K562 (cell line): Measurements from ENCODE around the gene GRIA3. TPM values are rescaled to one million over a fixed set of nuclear protein-coding genes. Genes with fewer than 3 reads are reported as not detected.

Experiments
- ATAC-seq: fragments of 200-7000 bp; cut with Tn5 transposase; 3 replicates; pipeline ENCODE4 v1.9.1; 2020; ENCODE audit warnings: moderate library complexity
- BruUV-seq: library from RNA; stranded (reverse); fragments of 400-500 nt; replicated peaks from 2 replicates; lab custom pipeline; 2021; lab: Mats Ljungman, UMichigan
- CTCF ChIA-PET: fragments of 300-600 bp; formaldehyde crosslinking; extraction: SDS; loops from one replicate; lab custom pipeline; 2021; ENCODE audit warnings: low intra/inter-chr PET ratio; lab: Yijun Ruan, JAX
- POLR2A ChIA-PET: fragments of 300-600, 350-650 bp; sonication (Branson Sonifier 250); formaldehyde crosslinking; extraction: SDS; loops from one replicate; lab custom pipeline; 2021; ENCODE audit warnings: antibody characterized with exemption, inconsistent platforms; lab: Yijun Ruan, JAX
- DNase-seq, 4 experiments: peaks; one replicate each; pipeline versions ENCODE4 v3.0.0 to v3.0.0-alpha.2; 2011 to 2018; ENCODE audit warnings: low spot score in 3 of 4, mixed read lengths in 3 of 4; ENCODE audit errors: extremely low read depth in 1 of 4
- FAIRE-seq: peaks from 2 replicates; lab custom pipeline; 2011; peaks lifted over from hg19 to GRCh38; lab: Jason Lieb, UNC
- H2AFZ ChIP-seq: 2 replicates; pipeline ENCODE4 v1.6.0; 2011; ENCODE audit warnings: low read depth, low read length, control low read depth, inconsistent platforms
- H3K27ac ChIP-seq: fragments of 200-600 bp; 3 replicates; pipeline ENCODE4 v1.8.0; 2011; ENCODE audit warnings: low read depth, mild to moderate bottlenecking, control low read depth, inconsistent platforms, low read length, moderate library complexity, mixed read lengths; ENCODE audit errors: extremely low read depth
- H3K27me3 ChIP-seq, 2 experiments: fragments of 300-600 bp in 1 of 2; 2 replicates in 1 of 2; 3 replicates in 1 of 2; pipeline versions ENCODE4 v1.6.0 to v1.8.0; 2011; ENCODE audit warnings: inconsistent platforms in 2 of 2, low read length in 2 of 2, mild to moderate bottlenecking in 1 of 2, mixed read lengths in 1 of 2, moderate library complexity in 1 of 2; ENCODE audit not compliant: control insufficient read depth in 2 of 2, insufficient read depth in 2 of 2
- H3K36me3 ChIP-seq: fragments of 300-600 bp; 3 replicates; pipeline ENCODE4 v1.8.0; 2011; ENCODE audit warnings: mild to moderate bottlenecking, low read length, inconsistent platforms; ENCODE audit not compliant: control insufficient read depth, insufficient read depth
- H3K4me1 ChIP-seq, 2 experiments: fragments of 200-600 bp in 1 of 2; replicated peaks in 1 of 2; 2 replicates in 1 of 2; 3 replicates in 1 of 2; pipeline versions ENCODE4 v1.5.1 to v1.8.0; 2011; ENCODE audit warnings: inconsistent platforms in 2 of 2, low read length in 2 of 2, mild to moderate bottlenecking in 1 of 2, mixed read lengths in 1 of 2, moderate library complexity in 1 of 2; ENCODE audit not compliant: control insufficient read depth in 2 of 2, insufficient read depth in 2 of 2
- H3K4me2 ChIP-seq: 2 replicates; pipeline ENCODE4 v1.6.1; 2011; ENCODE audit warnings: low read length, control low read depth, inconsistent platforms, mixed read lengths; ENCODE audit not compliant: insufficient read depth
- H3K4me3 ChIP-seq: fragments of 200-600 bp; sonication (generic), shearing (Covaris generic); 2 replicates; pipeline ENCODE4 v1.5.1; 2016; ENCODE audit warnings: control low read depth, inconsistent platforms
- H3K79me2 ChIP-seq: fragments of 200-600 bp; 3 replicates; pipeline ENCODE4 v1.8.0; 2011; ENCODE audit warnings: low read length, inconsistent platforms; ENCODE audit not compliant: control insufficient read depth, insufficient read depth
- H3K9ac ChIP-seq, 2 experiments: 2 replicates each; pipeline versions ENCODE4 v1.6.0 to v1.6.1; 2011; ENCODE audit warnings: low read depth in 2 of 2, low read length in 2 of 2, control low read depth in 1 of 2, inconsistent platforms in 1 of 2, mild to moderate bottlenecking in 1 of 2, mixed read lengths in 1 of 2; ENCODE audit not compliant: insufficient read depth in 1 of 2
- H3K9me1 ChIP-seq: one replicate; pipeline ENCODE4 v1.6.0; 2011; ENCODE audit warnings: inconsistent platforms, mild to moderate bottlenecking, low read length, moderate library complexity; ENCODE audit not compliant: control insufficient read depth, insufficient read depth
- H3K9me3 ChIP-seq: replicated peaks from 2 replicates; pipeline ENCODE4 v1.5.1; 2011; ENCODE audit warnings: low read depth, low read length, inconsistent platforms; ENCODE audit not compliant: control insufficient read depth, insufficient read depth
- H4K20me1 ChIP-seq: replicated peaks from 2 replicates; pipeline ENCODE4 v1.6.1; 2011; ENCODE audit warnings: low read length, inconsistent platforms, mixed read lengths; ENCODE audit not compliant: control insufficient read depth, insufficient read depth
- CREM ChIP-seq: IDR thresholded peaks from 2 replicates; pipeline ENCODE4 v1.6.1; 2014; ENCODE audit warnings: antibody characterized with exemption, low read depth
- CTBP1 ChIP-seq: fragments of 450-650 bp; IDR thresholded peaks from 2 replicates; pipeline ENCODE4 v1.6.1; 2016; ENCODE audit warnings: borderline replicate concordance
- NFXL1 ChIP-seq: fragments of 450-650 bp; formaldehyde crosslinking; IDR thresholded peaks from 2 replicates; pipeline ENCODE4 v1.4.0; 2021; ENCODE audit warnings: mild to moderate bottlenecking
- NR2F6 ChIP-seq: fragments of 450-650 bp; formaldehyde crosslinking; IDR thresholded peaks from 2 replicates; pipeline ENCODE4 v1.4.0; 2020; ENCODE audit warnings: mild to moderate bottlenecking
- OTX1 ChIP-seq: fragments of 450-650 bp; formaldehyde crosslinking; IDR thresholded peaks from 2 replicates; pipeline ENCODE4 v1.4.0; 2022; ENCODE audit warnings: mild to moderate bottlenecking
- ZNF184 ChIP-seq: sonication (generic); formaldehyde crosslinking; IDR thresholded peaks from 2 replicates; pipeline ENCODE4 v1.5.0; 2020; ENCODE audit warnings: missing genetic modification reagents
- ZNF197 ChIP-seq: fragments of 200-800 bp; sonication (Bioruptor generic); IDR thresholded peaks from 2 replicates; pipeline ENCODE4 v1.6.1; 2016; ENCODE audit warnings: low read depth, missing genetic modification characterization, missing compliant biosample characterization
- ZNF408 ChIP-seq: fragments of 250-450 bp; sonication (Bioruptor Pico); IDR thresholded peaks from 2 replicates; pipeline ENCODE4 v1.4.0; 2020; ENCODE audit warnings: low read depth, mild to moderate bottlenecking, moderate library complexity
- ZNF695 ChIP-seq: fragments of 450-650 bp; formaldehyde crosslinking; IDR thresholded peaks from 2 replicates; pipeline ENCODE4 v1.4.0; 2020; ENCODE audit warnings: mild to moderate bottlenecking, moderate library complexity
- ZNF76 ChIP-seq: fragments of 250-450 bp; sonication (Bioruptor Pico); IDR thresholded peaks from 2 replicates; pipeline ENCODE4 v1.4.0; 2020; ENCODE audit warnings: mild to moderate bottlenecking, moderate library complexity, borderline replicate concordance
- in situ Hi-C: fragments of 300-500 bp; cut with MboI; formaldehyde crosslinking; loops from 4 replicates; pipeline ENCODE4 v1.15.0; 2018; ENCODE audit warnings: inconsistent platforms, mixed read lengths
- intact Hi-C: fragments of 100-400 bp; cut with micrococcal nuclease; formaldehyde crosslinking; loops from 2 replicates; pipeline ENCODE4 v1.14.2; 2022
- polyA plus RNA-seq, 8 experiments: library from polyadenylated mRNA; depleted of rRNA in 4 of 8; stranded (reverse) in 5 of 8; unstranded in 3 of 8; fragments of >200 nt; fragmentation: Nextera tagmentation in 2 of 8; fragmentation: Illumina TruSeq in 1 of 8; extraction: Ambion mirVana in 2 of 8; extraction: Trizol in 1 of 8; gene quantifications; 2 replicates each; pipeline versions ENCODE4 v1.2.1 to v1.2.3, GENCODE V29; 2011 to 2014; ENCODE audit warnings: inconsistent platforms in 1 of 8, missing spikeins in 1 of 8
- total RNA-seq, 7 experiments: library from RNA; depleted of rRNA in 6 of 7; stranded (reverse); fragments of >200 nt in 6 of 7; fragmentation: Illumina TruSeq in 2 of 7; extraction: Trizol in 2 of 7; gene quantifications; 2 replicates each; pipeline versions ENCODE4 v1.2.1 to v1.2.3, GENCODE V29; 2011 to 2021; ENCODE audit warnings: low replicate concordance in 1 of 7
- TF ChIP-seq, protein P1 (sequence below): fragments of 250-450 bp; sonication (Bioruptor Pico); IDR thresholded peaks from 2 replicates; pipeline ENCODE4 v1.9.0; 2021; ENCODE audit warnings: mild to moderate bottlenecking
- TF ChIP-seq, protein P2 (sequence below): fragments of 250-450 bp; sonication (Bioruptor Pico); IDR thresholded peaks from 2 replicates; pipeline ENCODE4 v1.8.0; 2022; ENCODE audit warnings: moderate library complexity, mild to moderate bottlenecking, inconsistent platforms
- TF ChIP-seq, protein P3 (sequence below): IDR thresholded peaks from 2 replicates; pipeline ENCODE4 v1.6.1; 2012; ENCODE audit warnings: low read depth, low read length, improper control_type of control experiment, borderline replicate concordance

Gene GRIA3
- total and polyA plus RNA-seq, 9 of the 15 experiments (the other 6 are each of a cell fraction or from before 2014, with no cell fraction given) = 0.10 TPM; not detected in 8

DNA sequence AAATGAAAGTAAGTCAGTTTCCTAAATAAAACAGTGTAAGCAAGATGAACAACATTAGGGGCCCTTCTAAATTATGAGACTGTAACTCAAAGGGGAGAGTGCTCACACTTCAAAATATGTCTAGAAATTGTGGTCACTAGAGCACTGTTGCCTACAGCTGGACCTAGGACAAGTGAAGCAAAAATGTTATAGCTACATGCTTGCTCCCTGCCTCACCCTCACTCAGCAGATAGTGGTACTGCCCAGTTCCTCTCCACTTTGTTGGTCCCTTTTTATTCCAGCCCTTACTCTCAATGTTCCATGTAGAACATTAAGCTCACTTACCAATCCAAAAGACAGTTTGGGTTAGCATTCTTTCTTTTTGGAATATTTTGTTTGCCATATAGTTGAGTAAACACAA, 147.3 kb downstream of the GRIA3 start:
- H3K4me1 ChIP-seq = no peaks in the 10 kb centered on the region
- H3K9ac ChIP-seq = no peak overlapping the region
- in situ Hi-C loops (no loop called here), intact Hi-C loops (no loop called here)
- FAIRE-seq (no peak), ATAC-seq (no peak), DNase-seq (no peak)
- H3K27ac ChIP-seq = no peak overlapping the region
- ChIA-PET CTCF (no interaction called here), POLR2A (no interaction called here)
- H3K36me3 ChIP-seq = no peaks in the 10 kb centered on the region
- no peak overlapping the region for H2AFZ ChIP-seq
- no TSS peak for BruUV-seq
- H3K4me2 ChIP-seq = no peak overlapping the region
- no peaks in the 10 kb centered on the region for H3K9me1 ChIP-seq
- H3K4me3 ChIP-seq = no peak overlapping the region
- H3K79me2 ChIP-seq = no peaks in the 10 kb centered on the region
- H3K9me3 ChIP-seq = no peaks in the 10 kb centered on the region
- no peaks in the 10 kb centered on the region for H3K27me3 ChIP-seq
- H4K20me1 ChIP-seq = no peaks in the 10 kb centered on the region
- TF ChIP-seq, protein P1, sequence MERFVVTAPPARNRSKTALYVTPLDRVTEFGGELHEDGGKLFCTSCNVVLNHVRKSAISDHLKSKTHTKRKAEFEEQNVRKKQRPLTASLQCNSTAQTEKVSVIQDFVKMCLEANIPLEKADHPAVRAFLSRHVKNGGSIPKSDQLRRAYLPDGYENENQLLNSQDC (CRISPR knock-in tag) = no peak
- no peak for TF ChIP-seq ZNF695 (CRISPR knock-in tag)
- TF ChIP-seq, protein P2, sequence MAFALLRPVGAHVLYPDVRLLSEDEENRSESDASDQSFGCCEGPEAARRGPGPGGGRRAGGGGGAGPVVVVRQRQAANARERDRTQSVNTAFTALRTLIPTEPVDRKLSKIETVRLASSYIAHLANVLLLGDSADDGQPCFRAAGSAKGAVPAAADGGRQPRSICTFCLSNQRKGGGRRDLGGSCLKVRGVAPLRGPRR (CRISPR knock-in tag) = no peak
- TF ChIP-seq NR2F6 (CRISPR knock-in tag) = no peak
- no peak for TF ChIP-seq ZNF197 (CRISPR knock-in tag)
- TF ChIP-seq ZNF408 (CRISPR knock-in tag) = no peak
- no peak for TF ChIP-seq ZNF76 (CRISPR knock-in tag)
- no peak for TF ChIP-seq CREM
- TF ChIP-seq, protein P3, sequence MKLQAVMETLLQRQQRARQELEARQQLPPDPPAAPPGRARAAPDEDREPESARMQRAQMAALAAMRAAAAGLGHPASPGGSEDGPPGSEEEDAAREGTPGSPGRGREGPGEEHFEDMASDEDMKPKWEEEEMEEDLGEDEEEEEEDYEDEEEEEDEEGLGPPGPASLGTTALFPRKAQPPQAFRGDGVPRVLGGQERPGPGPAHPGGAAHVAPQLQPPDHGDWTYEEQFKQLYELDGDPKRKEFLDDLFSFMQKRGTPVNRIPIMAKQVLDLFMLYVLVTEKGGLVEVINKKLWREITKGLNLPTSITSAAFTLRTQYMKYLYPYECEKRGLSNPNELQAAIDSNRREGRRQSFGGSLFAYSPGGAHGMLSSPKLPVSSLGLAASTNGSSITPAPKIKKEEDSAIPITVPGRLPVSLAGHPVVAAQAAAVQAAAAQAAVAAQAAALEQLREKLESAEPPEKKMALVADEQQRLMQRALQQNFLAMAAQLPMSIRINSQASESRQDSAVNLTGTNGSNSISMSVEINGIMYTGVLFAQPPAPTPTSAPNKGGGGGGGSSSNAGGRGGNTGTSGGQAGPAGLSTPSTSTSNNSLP = no peak
- no peak for TF ChIP-seq ZNF184 (CRISPR knock-in tag)
- no peak for TF ChIP-seq NFXL1 (CRISPR knock-in tag)
- TF ChIP-seq OTX1 (CRISPR knock-in tag) = no peak
- no peak for TF ChIP-seq CTBP1
